SHP77 treated with DMSO at 0.1 percent for 48 hours (cell line): Measurements from ENCODE around the gene CRTAC1.

Source experiments
- DNase-seq: peaks from one replicate; lab custom pipeline; 2025; lab: John Stamatoyannopoulos, UW

Gene CRTAC1

GRCh38 chr10:97974526-97975525 lies 55.6 kb downstream of the CRTAC1 start:
- DNase-seq, result no peak

GRCh38 chr10:97974100-97974499 lies 56.3 kb downstream of the CRTAC1 start:
- DNase-seq, result no peak

GRCh38 chr10:97969538-97970079 lies 60.8 kb downstream of the CRTAC1 start:
- no peak for DNase-seq

GRCh38 chr10:97964748-97965147 lies 65.7 kb downstream of the CRTAC1 start:
- DNase-seq, result no peak

- DNase-seq, result no peak
Observed at GRCh38 chr10:97961945-97962344, 68.5 kb downstream of the CRTAC1 start.

- DNase-seq, result no peak
Observed at GRCh38 chr10:97960269-97961056, 70.0 kb downstream of the CRTAC1 start.

GRCh38 chr10:97949462-97949861 lies 81.0 kb downstream of the CRTAC1 start:
- no peak for DNase-seq

GRCh38 chr10:97948822-97949221 lies 81.6 kb downstream of the CRTAC1 start:
- no peak for DNase-seq

GRCh38 chr10:97944772-97945171 lies 85.6 kb downstream of the CRTAC1 start:
- no peak for DNase-seq

- DNase-seq, result no peak
Observed at GRCh38 chr10:97943294-97943693, 87.1 kb downstream of the CRTAC1 start.

- no peak for DNase-seq
Observed at GRCh38 chr10:97940534-97940933, 89.9 kb downstream of the CRTAC1 start.

GRCh38 chr10:97939446-97939990 lies 90.9 kb downstream of the CRTAC1 start:
- DNase-seq, result no peak

GRCh38 chr10:97937928-97938327 lies 92.5 kb downstream of the CRTAC1 start:
- DNase-seq, result no peak

- DNase-seq, result no peak
Observed at GRCh38 chr10:97937054-97937453, 93.4 kb downstream of the CRTAC1 start.

GRCh38 chr10:97936126-97936525 lies 94.3 kb downstream of the CRTAC1 start:
- no peak for DNase-seq

GRCh38 chr10:97932932-97933530 lies 97.4 kb downstream of the CRTAC1 start:
- no peak for DNase-seq

- DNase-seq, result no peak
Observed at GRCh38 chr10:97931041-97931440, 99.4 kb downstream of the CRTAC1 start.

GRCh38 chr10:97928897-97929296 lies 101.5 kb downstream of the CRTAC1 start:
- DNase-seq, result no peak

GRCh38 chr10:97927622-97928021 lies 102.8 kb downstream of the CRTAC1 start:
- peak; percentile 26 for DNase-seq

GRCh38 chr10:97926055-97926454 lies 104.4 kb downstream of the CRTAC1 start:
- no peak for DNase-seq

- DNase-seq, result no peak
Observed at GRCh38 chr10:97925308-97925938, 105.0 kb downstream of the CRTAC1 start.
